Measurements from ENCODE around the gene BEND2. TPM values are rescaled to one million over a fixed set of nuclear protein-coding genes. Genes with fewer than 3 reads are reported as not detected.

Gene BEND2
- polyA plus RNA-seq, 5 donors, result 0.06 to 0.18 (median 0.07) TPM

GRCh38 chrX:18146009-18146408 is 74.7 kb downstream of the BEND2 start:
- no peak for DNase-seq

GRCh38 chrX:18136816-18137215 is 83.9 kb downstream of the BEND2 start:
- no peak for DNase-seq

- no peak for DNase-seq
These were observed 87.1 kb downstream of the BEND2 start for GRCh38 chrX:18133605-18134004.

GRCh38 chrX:18129690-18130089 is 91.0 kb downstream of the BEND2 start:
- DNase-seq, result no peak

GRCh38 chrX:18126971-18127370 is 93.7 kb downstream of the BEND2 start:
- no peak for DNase-seq

- DNase-seq, result no peak
These were observed 100.8 kb downstream of the BEND2 start for GRCh38 chrX:18119856-18120255.

Other genes with a start within 250 kb of the BEND2 start
- gene SCML2, start 133.8 kb upstream of the BEND2 start, polyA plus RNA-seq (ENCODE audit: insufficient read depth in 1 of 5, insufficient read length in 5 of 5, low replicate concordance in 1 of 5), result 10 to 100 TPM in 2 of 5 donors, 1 to 10 TPM in 3; 8.3 to 13.6 (median 9.1) TPM
- 10 to 100 TPM in 4 of 5 donors, 1 to 10 TPM in 1; 7.8 to 14.9 (median 12.3) TPM for gene CDKL5, start 204.7 kb upstream of the BEND2 start, polyA plus RNA-seq (ENCODE audit: insufficient read depth in 1 of 5, insufficient read length in 5 of 5, low replicate concordance in 1 of 5)